Retinal pigment epithelial cell (primary cell): ENCODE measurements around the gene POU2F3.

Source experiments
- DNase-seq: peaks from one replicate; pipeline ENCODE4 v3.0.0-alpha.2; 2010; ENCODE audit warnings: low read depth
- H3K4me3 ChIP-seq: 2 replicates; pipeline ENCODE4 v1.5.1; 2011; ENCODE audit warnings: mild to moderate bottlenecking, low read length, control low read depth, moderate library complexity
- TF ChIP-seq, protein P1 (sequence below): conservative IDR thresholded peaks from 2 replicates; pipeline ENCODE4 v1.5.1; 2011; ENCODE audit warnings: low read depth, low read length, control low read depth, inconsistent platforms

Gene POU2F3

DNA sequence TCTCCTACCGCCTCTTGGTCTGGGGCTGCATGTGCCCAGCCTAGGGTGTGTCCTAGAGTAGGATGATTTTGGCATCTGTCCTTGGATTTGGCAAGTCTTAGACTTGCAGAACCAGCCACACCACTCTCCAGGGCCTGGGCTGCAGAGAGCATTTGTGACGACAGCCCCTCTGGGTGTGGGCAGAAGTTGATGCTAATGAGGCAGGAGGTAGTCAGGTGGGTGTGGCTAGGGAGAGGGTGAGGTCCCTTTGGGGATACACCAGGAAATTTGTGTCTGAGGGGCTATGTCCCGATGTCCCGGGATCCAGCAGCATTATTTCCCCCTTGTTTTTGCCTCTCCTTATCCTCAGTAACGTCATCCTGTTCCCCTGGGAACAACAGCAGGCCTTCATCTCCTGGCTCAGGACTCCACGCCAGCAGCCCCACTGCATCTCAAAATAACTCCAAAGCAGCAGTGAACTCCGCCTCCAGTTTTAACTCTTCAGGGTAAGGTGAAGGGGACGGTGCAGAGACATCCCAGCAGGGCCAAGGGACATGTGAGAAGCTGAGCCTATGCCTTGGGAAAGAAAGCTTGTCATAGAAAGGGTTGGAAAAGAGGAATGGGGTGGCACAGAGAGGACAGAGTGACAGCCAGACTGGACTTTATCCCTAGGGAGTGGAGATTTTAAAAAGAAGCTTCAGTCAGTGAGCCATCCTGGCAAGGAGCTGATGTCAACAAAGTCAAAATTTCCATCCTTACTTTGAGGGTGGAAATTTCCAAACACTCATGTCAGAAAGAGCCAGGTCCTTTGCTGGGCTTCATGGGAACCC is 77.1 kb downstream of the POU2F3 start:
- H3K4me3 ChIP-seq: no peak overlapping the region
- TF ChIP-seq, protein P1, sequence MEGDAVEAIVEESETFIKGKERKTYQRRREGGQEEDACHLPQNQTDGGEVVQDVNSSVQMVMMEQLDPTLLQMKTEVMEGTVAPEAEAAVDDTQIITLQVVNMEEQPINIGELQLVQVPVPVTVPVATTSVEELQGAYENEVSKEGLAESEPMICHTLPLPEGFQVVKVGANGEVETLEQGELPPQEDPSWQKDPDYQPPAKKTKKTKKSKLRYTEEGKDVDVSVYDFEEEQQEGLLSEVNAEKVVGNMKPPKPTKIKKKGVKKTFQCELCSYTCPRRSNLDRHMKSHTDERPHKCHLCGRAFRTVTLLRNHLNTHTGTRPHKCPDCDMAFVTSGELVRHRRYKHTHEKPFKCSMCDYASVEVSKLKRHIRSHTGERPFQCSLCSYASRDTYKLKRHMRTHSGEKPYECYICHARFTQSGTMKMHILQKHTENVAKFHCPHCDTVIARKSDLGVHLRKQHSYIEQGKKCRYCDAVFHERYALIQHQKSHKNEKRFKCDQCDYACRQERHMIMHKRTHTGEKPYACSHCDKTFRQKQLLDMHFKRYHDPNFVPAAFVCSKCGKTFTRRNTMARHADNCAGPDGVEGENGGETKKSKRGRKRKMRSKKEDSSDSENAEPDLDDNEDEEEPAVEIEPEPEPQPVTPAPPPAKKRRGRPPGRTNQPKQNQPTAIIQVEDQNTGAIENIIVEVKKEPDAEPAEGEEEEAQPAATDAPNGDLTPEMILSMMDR: no peak
- DNase-seq: no peak

DNA sequence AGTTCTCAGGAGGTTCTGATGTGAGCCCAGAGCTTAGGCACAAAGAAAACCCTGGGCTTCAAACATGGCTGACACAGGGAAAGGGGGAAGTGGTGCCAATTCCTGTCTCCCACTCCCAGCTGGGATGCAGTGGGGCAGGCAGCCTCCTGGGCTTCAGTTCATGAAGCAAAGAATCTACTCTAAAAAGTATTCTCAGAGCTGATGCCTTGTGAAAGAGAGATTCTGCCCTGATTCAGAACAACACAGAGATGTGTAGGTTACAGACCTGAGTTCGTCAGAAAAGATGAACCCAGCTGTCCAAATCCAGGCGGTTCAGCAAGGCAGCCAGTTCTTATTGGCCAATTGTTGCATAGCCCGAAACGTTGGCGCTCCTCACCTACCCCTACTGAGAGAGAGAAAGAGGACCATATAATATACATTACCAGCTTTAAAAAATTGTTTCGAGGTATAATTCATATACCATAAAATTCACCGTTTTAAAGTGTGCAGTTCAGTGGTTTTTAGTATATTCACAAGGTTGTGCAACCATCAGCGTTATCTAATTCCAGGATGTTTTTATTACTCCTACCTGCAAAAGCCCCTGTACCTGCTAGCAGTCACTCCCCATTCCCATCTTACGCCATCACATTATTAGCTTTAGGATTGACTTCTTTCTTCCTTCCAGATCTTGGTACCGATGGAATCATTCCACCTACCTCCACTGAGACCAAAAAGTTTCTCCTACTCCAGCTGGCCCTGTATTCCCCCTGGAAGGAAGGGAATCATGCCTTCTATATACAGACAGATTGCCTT is 77.9 kb downstream of the POU2F3 start:
- no peak for DNase-seq
- no peak overlapping the region for H3K4me3 ChIP-seq
- TF ChIP-seq, protein P1: no peak

DNA sequence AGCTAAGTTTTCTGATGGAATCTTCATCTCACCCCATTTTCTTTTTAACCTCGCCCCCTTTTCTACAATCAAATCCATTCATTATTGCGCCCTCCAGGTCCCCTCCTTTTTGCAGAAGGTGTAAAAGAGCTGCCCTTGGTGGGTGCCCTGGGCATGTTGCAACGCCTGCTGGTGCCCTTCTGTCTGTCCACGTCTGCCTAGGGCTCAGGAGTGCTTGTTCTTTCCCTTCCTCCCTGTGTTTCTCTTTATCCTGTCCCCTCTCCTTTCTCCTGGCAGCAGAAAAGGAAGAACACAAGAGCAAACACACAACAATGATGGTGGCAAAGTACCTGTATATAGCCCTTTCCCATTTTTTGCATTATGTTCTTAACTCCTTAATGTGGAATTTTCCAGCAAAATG is 79.0 kb downstream of the POU2F3 start:
- no peak overlapping the region for H3K4me3 ChIP-seq
- DNase-seq: no peak
- TF ChIP-seq, protein P1: no peak

DNA sequence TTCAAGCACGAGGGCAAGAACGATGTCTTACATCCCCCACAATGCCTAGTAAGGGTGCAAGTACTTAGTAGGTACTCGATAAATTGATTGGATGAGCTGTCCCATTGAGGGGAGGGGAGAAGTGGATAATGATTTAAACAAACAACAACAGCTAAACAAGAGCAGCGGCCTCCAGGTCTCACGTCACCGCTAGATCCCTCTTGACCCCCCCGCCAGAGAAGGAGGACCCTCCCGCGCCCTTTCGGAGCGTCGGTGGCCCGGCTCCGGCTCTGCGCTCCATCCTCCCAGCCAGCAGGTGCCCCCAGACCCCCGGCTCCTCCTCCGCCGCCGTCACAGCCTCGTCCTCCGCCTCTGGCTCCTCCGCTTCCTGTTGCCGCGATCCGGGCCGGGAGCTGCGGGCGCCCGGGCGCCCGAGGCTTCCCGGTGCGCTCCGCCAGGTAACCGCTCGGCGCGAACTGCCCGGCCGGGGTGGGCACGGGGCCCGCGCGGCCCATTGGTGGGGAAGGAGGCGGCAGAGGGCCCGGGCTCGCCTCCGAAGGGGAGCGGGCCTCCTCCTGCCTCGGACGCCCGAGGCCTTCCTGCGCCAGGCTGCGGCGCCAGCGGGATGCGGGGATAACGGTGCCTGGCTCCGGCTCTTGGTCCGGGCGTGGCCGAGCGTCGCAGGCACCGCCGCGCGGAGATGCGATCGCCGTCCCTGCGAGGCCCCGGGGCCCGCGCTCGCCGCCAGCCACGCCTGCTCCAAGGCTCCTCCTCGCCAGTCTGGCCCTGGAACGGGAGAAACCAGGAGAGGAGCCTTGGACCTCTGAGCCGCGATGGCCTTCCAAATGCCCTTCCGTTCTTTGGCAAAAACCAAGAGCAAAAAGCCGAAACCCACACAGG is 85.2 kb downstream of the POU2F3 start, which contains the start of gene TLCD5:
Gene TLCD5, plus strand, starts transcription at position 368 of the 879 bp plus-strand sequence. CDS start 2,143 bp downstream, outside the sequence.
- no peak for DNase-seq
- peak within 1 kb of the TSS; percentile 73 for H3K4me3 ChIP-seq
- TF ChIP-seq, protein P1: peak; percentile 25

DNA sequence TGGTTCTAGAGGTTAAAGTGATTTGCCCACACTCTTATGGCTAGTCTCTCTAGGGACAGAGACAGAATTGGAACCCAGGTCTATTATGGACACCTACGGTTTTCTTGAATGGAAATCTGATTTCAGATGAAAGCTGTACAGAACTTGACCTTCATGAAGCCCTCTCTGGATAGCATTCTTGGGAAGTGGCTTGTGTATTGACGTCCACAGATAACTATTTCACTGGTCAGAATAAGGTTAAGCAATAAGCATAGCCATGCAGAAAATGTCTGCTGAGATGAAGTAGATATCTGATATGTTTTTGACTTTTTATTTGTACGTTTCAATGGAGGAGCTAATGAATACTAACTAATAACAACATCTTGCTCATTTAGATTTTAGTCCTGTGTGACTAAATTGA is 86.3 kb downstream of the POU2F3 start:
- peak overlapping the region; percentile 73 for H3K4me3 ChIP-seq
- TF ChIP-seq, protein P1: no peak
- no peak for DNase-seq

DNA sequence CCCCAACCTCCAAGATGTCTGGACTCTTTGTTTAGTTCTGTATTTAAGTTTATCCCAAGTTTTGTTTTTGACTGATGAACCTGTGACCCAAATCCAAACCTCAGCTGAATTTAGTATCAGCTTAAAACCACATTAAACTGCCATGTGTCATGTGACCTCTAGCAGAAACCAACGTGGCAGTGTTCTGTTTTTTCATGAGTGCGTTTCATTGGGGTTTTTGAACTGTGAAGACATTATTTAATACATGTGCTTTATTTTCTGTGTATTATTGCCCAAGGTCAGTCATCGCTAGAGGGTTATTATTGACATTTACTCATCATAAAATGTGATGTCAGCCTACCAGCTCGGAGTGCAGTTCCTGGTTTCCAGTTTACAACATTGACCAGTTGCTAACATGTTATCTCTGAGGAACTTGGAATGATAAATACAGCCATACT is 86.9 kb downstream of the POU2F3 start:
- DNase-seq: no peak
- TF ChIP-seq, protein P1: no peak
- peak overlapping the region; percentile 73 for H3K4me3 ChIP-seq
